ENCODE measurements around the gene TIGD3.

The TIGD3 gene

GRCh38 chr11:65401073-65401802 lies 46.7 kb downstream of the TIGD3 start:
- no peak for DNase-seq

DNA sequence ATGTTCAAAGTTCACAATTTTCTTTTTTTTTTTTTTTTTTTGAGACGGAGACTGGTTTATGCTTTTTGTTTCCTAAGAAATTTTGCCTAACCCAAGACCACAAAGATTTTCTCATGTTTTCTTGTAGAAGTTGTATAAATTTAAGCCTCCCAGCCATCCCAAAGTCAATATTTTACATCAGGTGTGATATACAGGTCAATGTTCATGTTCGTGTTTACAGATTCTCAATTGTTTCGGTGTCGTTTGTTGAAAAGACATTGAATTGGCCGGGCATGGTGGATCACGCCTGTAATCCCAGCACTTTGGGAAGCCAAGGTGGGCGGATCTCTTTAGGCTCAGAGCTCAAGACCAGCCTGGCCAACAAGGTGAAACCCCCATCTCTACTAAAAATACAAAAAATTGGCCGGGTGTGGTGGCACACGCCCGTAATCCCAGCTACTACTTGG lies 47.3 kb downstream of the TIGD3 start:
- intact Hi-C loops (cut with DNase I): no loop called here
- DNase-seq: no peak

More at GRCh38 chr11:65401073-65401802, 46.7 kb downstream of the TIGD3 start:
- intact Hi-C loops (cut with DNase I): no loop called here

DNA sequence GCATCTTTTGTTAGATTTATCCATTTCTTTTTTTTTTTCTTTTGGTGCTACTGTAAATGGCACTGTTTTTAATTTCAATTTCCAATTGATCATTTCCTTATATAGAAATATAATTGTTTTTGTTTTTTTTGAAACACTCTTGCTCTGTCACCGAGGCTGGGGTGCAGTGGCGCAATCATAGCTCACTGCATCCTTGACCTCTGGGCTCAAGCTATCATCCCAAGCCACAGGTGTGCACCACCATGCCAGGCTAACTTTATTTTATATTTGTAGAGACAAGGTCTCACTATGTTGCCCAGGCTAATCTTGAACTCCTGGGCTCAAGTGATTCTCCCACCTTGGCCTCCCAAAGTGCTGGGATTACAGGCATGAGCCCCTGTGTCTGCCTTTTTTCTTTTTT lies 48.2 kb downstream of the TIGD3 start:
- intact Hi-C loops (cut with DNase I): no loop called here
- DNase-seq: no peak

DNA sequence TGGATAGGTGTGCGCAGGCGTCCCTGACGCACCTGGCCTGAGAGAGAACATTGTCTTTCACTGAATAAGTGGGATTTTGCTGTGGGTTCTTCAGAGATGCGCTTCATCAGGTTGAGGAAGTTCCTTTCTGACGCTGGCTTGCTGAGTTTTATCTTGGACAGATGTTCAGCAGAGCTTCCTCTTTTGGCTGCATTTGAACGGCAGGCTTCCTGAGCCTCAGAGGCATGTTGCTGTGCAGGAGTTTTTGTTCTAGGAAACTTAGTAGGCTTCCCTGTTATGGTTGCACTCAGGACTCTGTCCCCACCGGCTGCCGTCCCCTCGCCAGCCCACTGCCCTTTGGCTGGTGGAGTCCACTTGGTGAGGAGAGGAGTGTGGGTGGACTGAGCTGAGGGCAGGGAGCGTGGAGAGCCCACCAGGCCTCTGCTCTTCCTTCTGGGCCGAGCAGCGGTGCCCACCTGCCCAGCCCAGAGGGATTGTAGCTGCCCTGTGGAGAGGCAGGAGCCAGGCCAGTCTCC lies 49.1 kb downstream of the TIGD3 start:
- no peak for DNase-seq
- intact Hi-C loops (cut with DNase I): no loop called here

DNA sequence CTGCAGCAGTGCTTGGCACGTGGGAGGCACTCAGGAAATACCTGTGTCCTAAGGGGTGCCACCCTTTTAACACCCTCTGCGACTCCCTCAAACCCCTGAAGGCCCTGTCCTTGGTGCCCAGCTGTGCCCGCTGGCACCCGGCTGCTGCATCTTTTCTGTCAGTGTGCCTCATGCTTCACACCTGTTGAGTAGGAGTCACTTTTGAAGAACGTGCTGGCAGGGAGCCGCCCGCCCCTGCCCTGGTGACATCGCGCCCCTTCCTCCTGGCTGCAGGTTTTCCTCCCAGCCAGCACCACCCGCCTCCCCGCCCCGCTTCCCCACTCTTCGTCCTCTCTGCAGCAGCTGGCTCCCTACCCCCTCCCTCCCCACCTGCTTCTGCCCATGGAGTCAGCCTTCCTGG lies 49.7 kb downstream of the TIGD3 start:
- intact Hi-C loops (cut with DNase I): no loop called here
- DNase-seq: peak in 1 of 10 donors; percentile 65

DNA sequence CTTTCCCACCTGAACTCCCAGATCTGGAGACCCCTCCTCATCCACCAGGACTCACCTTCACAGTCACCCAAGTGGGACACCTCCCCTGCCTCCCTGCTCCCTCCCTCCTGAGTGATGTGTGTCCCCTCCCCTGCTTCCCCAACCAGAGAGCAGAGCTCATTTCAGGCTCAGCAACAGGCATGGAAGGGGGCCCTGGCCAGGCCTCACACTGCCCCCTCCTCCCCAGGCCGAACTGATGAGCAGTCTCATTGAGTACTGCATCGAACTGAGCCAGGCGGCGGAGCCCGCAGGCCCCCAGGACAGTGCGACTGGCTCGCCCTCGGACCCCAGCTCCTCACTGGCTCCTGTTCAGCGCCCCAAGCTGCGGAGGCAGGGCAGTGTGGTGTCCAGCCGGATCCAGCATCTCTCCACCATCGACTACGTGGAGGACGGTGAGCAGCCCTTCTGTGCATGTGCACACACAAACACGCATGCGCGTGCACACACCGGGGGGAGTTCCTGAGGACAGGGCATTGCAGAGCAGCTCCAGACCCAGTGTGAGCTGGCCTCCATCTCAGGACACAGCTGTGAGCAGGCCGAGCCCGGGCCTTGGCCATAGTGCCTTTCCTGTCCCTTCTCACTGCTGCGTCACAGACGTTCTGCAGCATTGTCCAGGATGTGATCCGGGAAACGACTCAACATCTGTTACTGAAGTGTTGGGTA lies 50.2 kb downstream of the TIGD3 start:
- intact Hi-C loops (cut with DNase I): no loop called here
- DNase-seq: peak in 1 of 10 donors; percentile 77
